Endodermal cell (in vitro differentiated cells): Measurements from ENCODE around the gene RELA. TPM values are rescaled to one million over a fixed set of nuclear protein-coding genes. Genes with fewer than 3 reads are reported as not detected.

Source experiments
- DNase-seq: peaks from one replicate; pipeline ENCODE4 v3.0.0-alpha.2; 2017
- H3K27ac ChIP-seq: 2 replicates; pipeline ENCODE4 v1.5.1; 2013; ENCODE audit warnings: mild to moderate bottlenecking, low read depth, low read length, moderate library complexity
- H3K27me3 ChIP-seq: 2 replicates; pipeline ENCODE4 v1.6.1; 2013; ENCODE audit warnings: mild to moderate bottlenecking, low read length, moderate library complexity; ENCODE audit not compliant: insufficient read depth, control insufficient read depth, poor library complexity, severe bottlenecking
- H3K36me3 ChIP-seq: 2 replicates; pipeline ENCODE4 v1.7.0; 2013; ENCODE audit warnings: mild to moderate bottlenecking, low read length, moderate library complexity; ENCODE audit not compliant: control insufficient read depth, insufficient read depth
- H3K4me1 ChIP-seq: one replicate; pipeline ENCODE4 v1.7.0; 2013; ENCODE audit warnings: low read length; ENCODE audit not compliant: control insufficient read depth, insufficient read depth
- H3K4me3 ChIP-seq: 2 replicates; pipeline ENCODE4 v1.5.1; 2013; ENCODE audit warnings: mild to moderate bottlenecking, low read length, moderate library complexity
- H3K9ac ChIP-seq: 2 replicates; pipeline ENCODE4 v1.6.1; 2013; ENCODE audit warnings: mild to moderate bottlenecking, low read length, moderate library complexity; ENCODE audit not compliant: poor library complexity, severe bottlenecking; ENCODE audit errors: extremely low read depth
- H3K9me3 ChIP-seq: 2 replicates; pipeline ENCODE4 v1.6.1; 2013; ENCODE audit warnings: mild to moderate bottlenecking, low read length, moderate library complexity; ENCODE audit not compliant: control insufficient read depth
- H3K27ac Mint-ChIP-seq: 2 replicates; pipeline ENCODE4 v1.8.0; 2020; ENCODE audit warnings: mixed read lengths
- H3K27me3 Mint-ChIP-seq: 2 replicates; pipeline ENCODE4 v1.8.0; 2021; ENCODE audit warnings: mild to moderate bottlenecking, mixed read lengths; ENCODE audit not compliant: insufficient read depth
- H3K36me3 Mint-ChIP-seq: 2 replicates; pipeline ENCODE4 v1.8.0; 2020; ENCODE audit warnings: low read depth, mixed read lengths
- H3K4me1 Mint-ChIP-seq: 2 replicates; pipeline ENCODE4 v1.8.0; 2020; ENCODE audit warnings: mixed read lengths
- H3K4me3 Mint-ChIP-seq: 2 replicates; pipeline ENCODE4 v1.8.0; 2020; ENCODE audit warnings: mild to moderate bottlenecking, moderate library complexity, mixed read lengths
- H3K9me3 Mint-ChIP-seq: 2 replicates; pipeline ENCODE4 v1.8.0; 2020; ENCODE audit warnings: mild to moderate bottlenecking, mixed read lengths
- WGBS, 2 experiments: methylation state at CpG; one replicate each; pipeline versions ENCODE4 v1.1.5 to v1.1.7; 2013; ENCODE audit warnings: missing lambda C conversion rate in 2 of 2, mixed read lengths in 1 of 2; ENCODE audit not compliant: insufficient coverage in 1 of 2, insufficient read length in 1 of 2; 5-methylcytosine and 5-hydroxymethylcytosine counted together
- total RNA-seq, 2 donors: library from RNA; stranded (reverse); fragmentation: NEBNext Ultra II Directional in 1 of 2; extraction: Animal tissue kit (Norgen Biotek cat#: 25700) in 1 of 2; gene quantifications; 2 replicates in 1 of 2; 3 replicates in 1 of 2; pipeline ENCODE4 v1.2.1, GENCODE V29; 2021
- TF ChIP-seq, protein P1 (sequence below): fragments of 200-600 bp; sonication (generic); conservative IDR thresholded peaks from 2 replicates; pipeline ENCODE4 v1.5.0; 2021; ENCODE audit warnings: antibody characterized with exemption, mild to moderate bottlenecking

RELA gene
- total RNA-seq, 2 donors from 2014 or later, result 40.2 to 41.1 TPM

- H3K9me3 Mint-ChIP-seq, result no peaks in the 10 kb centered on the region
- Histone ChIP-seq H3K9ac (no peak overlapping the region), H3K27ac (no peak overlapping the region), H3K4me3 (no peak overlapping the region), H3K27me3 (no peaks in the 10 kb centered on the region), H3K4me1 (peaks cover 8% of the 10 kb centered on the region), H3K9me3 (no peaks in the 10 kb centered on the region), H3K36me3 (peaks cover 62% of the 10 kb centered on the region)
- H3K27me3 Mint-ChIP-seq, result no peaks in the 10 kb centered on the region
- peaks cover 6% of the 10 kb centered on the region for H3K4me1 Mint-ChIP-seq
- no peak for DNase-seq
- H3K4me3 Mint-ChIP-seq, result no peak overlapping the region
- WGBS, 2 experiments, result 91 to 97% methylated on average over 4 to 9 of the region's 9 CpGs
- H3K36me3 Mint-ChIP-seq, result peaks cover 57% of the 10 kb centered on the region
- peak overlapping the region; percentile 52 for H3K27ac Mint-ChIP-seq
- TF ChIP-seq, protein P1, sequence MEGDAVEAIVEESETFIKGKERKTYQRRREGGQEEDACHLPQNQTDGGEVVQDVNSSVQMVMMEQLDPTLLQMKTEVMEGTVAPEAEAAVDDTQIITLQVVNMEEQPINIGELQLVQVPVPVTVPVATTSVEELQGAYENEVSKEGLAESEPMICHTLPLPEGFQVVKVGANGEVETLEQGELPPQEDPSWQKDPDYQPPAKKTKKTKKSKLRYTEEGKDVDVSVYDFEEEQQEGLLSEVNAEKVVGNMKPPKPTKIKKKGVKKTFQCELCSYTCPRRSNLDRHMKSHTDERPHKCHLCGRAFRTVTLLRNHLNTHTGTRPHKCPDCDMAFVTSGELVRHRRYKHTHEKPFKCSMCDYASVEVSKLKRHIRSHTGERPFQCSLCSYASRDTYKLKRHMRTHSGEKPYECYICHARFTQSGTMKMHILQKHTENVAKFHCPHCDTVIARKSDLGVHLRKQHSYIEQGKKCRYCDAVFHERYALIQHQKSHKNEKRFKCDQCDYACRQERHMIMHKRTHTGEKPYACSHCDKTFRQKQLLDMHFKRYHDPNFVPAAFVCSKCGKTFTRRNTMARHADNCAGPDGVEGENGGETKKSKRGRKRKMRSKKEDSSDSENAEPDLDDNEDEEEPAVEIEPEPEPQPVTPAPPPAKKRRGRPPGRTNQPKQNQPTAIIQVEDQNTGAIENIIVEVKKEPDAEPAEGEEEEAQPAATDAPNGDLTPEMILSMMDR, result no peak
Measured at GRCh38 chr11:65660038-65660437, 2.7 kb downstream of the RELA start.

DNA sequence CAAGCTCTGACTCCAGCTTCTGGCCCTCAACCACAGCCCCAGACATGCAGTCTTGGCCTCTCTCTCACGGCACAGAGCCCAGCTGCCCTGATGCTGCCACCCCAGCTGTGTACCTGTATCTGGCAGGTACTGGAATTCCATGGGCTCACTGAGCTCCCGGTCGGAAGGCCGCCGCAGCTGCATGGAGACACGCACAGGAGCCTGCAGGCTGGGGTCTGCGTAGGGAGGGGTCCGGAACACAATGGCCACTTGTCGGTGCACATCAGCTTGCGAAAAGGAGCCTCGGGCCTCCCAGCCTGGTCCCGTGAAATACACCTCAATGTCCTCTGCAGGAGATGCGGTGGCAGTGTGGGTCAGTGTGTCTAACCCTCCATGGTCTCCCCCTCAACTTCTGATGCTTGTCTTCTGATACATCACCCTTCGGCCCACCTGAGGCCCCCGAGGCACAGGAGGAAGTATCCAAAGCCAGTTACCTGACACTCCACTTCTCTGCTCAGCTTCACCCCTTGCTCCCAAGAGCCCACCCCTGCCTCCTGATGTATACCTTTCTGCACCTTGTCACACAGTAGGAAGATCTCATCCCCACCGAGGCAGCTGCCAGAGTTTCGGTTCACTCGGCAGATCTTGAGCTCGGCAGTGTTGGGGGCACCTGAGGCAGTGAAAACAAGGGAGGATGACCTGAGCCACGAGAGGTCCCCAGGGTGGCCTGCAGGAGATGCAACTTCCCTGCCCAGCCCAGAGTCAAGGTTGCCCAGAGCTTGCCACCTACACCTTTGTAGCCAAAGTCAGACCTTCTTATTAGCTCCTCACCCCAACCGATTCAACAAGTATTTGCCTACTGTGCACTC lies 4.3 kb downstream of the RELA start:
- H3K27me3 Mint-ChIP-seq, result no peaks in the 10 kb centered on the region
- no peaks in the 10 kb centered on the region for H3K9me3 Mint-ChIP-seq
- no peak for DNase-seq
- H3K4me3 ChIP-seq, result no peak overlapping the region
- TF ChIP-seq, protein P1, result no peak
- WGBS, 2 experiments, result 93 to 97% methylated on average over 19 to 21 of the region's 21 CpGs
- peaks cover 66% of the 10 kb centered on the region for H3K36me3 Mint-ChIP-seq
- no peaks in the 10 kb centered on the region for H3K9me3 ChIP-seq
- no peak overlapping the region for H3K9ac ChIP-seq
- peaks cover 75% of the 10 kb centered on the region for H3K36me3 ChIP-seq
- H3K4me1 ChIP-seq, result peaks cover 8% of the 10 kb centered on the region
- H3K27ac ChIP-seq, result no peak overlapping the region
- H3K4me3 Mint-ChIP-seq, result no peak overlapping the region
- H3K27ac Mint-ChIP-seq, result no peak overlapping the region
- H3K4me1 Mint-ChIP-seq, result peaks cover 6% of the 10 kb centered on the region
- H3K27me3 ChIP-seq, result no peaks in the 10 kb centered on the region

GRCh38 chr11:65657426-65657825 lies 5.3 kb downstream of the RELA start:
- Histone ChIP-seq H3K4me1 (peaks cover 8% of the 10 kb centered on the region), H3K4me3 (no peak overlapping the region), H3K36me3 (peaks cover 75% of the 10 kb centered on the region), H3K9ac (no peak overlapping the region), H3K9me3 (no peaks in the 10 kb centered on the region), H3K27me3 (no peaks in the 10 kb centered on the region), H3K27ac (no peak overlapping the region)
- Mint-ChIP-seq H3K4me3 (no peak overlapping the region), H3K36me3 (peaks cover 66% of the 10 kb centered on the region), H3K4me1 (peaks cover 11% of the 10 kb centered on the region), H3K27ac (no peak overlapping the region), H3K9me3 (no peaks in the 10 kb centered on the region), H3K27me3 (no peaks in the 10 kb centered on the region)
- DNase-seq, result no peak
- WGBS, 2 experiments, result 94 to 100% methylated on average over 6 to 7 of the region's 7 CpGs
- TF ChIP-seq, protein P1, result no peak
